ENCODE data around the gene GRM1. TPM values are rescaled to one million over a fixed set of nuclear protein-coding genes. Genes with fewer than 3 reads are reported as not detected.

Gene GRM1
- polyA plus RNA-seq, 1 experiment: 0.02 TPM

- H3K27me3 ChIP-seq (ENCODE audit: control insufficient read depth, insufficient read depth, low read length): no peaks in the 10 kb centered on the region
- DNase-seq (ENCODE audit: low read depth): no peak
- no peak for TF ChIP-seq CTCF (IDR thresholded peaks at IDR 0.05; ENCODE audit: insufficient read depth, low read depth, low read length)
- CTCF ChIA-PET: no interaction called here
- POLR2A ChIA-PET: no interaction called here
- H3K36me3 ChIP-seq (ENCODE audit: control insufficient read depth, insufficient read depth, low read length): no peaks in the 10 kb centered on the region
- H3K4me3 ChIP-seq (ENCODE audit: low read depth, low read length): no peak overlapping the region
Measured at GRCh38 chr6:146127447-146128215, 98.8 kb downstream of the GRM1 start.

GRCh38 chr6:146133866-146134265 is 105.0 kb downstream of the GRM1 start:
- Histone ChIP-seq H3K27me3 (ENCODE audit: control insufficient read depth, insufficient read depth, low read length) (no peaks in the 10 kb centered on the region), H3K4me3 (ENCODE audit: low read depth, low read length) (no peak overlapping the region), H3K36me3 (ENCODE audit: control insufficient read depth, insufficient read depth, low read length) (no peaks in the 10 kb centered on the region)
- DNase-seq (ENCODE audit: low read depth): no peak
- ChIA-PET POLR2A (no interaction called here), CTCF (no interaction called here)
- TF ChIP-seq CTCF (IDR thresholded peaks at IDR 0.05; ENCODE audit: insufficient read depth, low read depth, low read length): no peak

GRCh38 chr6:146135167-146135566 is 106.3 kb downstream of the GRM1 start:
- no peak overlapping the region for H3K4me3 ChIP-seq (ENCODE audit: low read depth, low read length)

GRCh38 chr6:146146836-146147235 is 118.0 kb downstream of the GRM1 start:
- CTCF ChIA-PET: no interaction called here
- DNase-seq (ENCODE audit: low read depth): no peak
- Histone ChIP-seq H3K4me3 (ENCODE audit: low read depth, low read length) (no peak overlapping the region), H3K27me3 (ENCODE audit: control insufficient read depth, insufficient read depth, low read length) (no peaks in the 10 kb centered on the region), H3K36me3 (ENCODE audit: control insufficient read depth, insufficient read depth, low read length) (no peaks in the 10 kb centered on the region)
- POLR2A ChIA-PET: no interaction called here
- TF ChIP-seq CTCF (IDR thresholded peaks at IDR 0.05; ENCODE audit: insufficient read depth, low read depth, low read length): no peak

More at GRCh38 chr6:146135167-146135566, 106.3 kb downstream of the GRM1 start:
- TF ChIP-seq CTCF (IDR thresholded peaks at IDR 0.05; ENCODE audit: insufficient read depth, low read depth, low read length): no peak
- CTCF ChIA-PET: no interaction called here
- POLR2A ChIA-PET: no interaction called here
- Histone ChIP-seq H3K27me3 (ENCODE audit: control insufficient read depth, insufficient read depth, low read length) (no peaks in the 10 kb centered on the region), H3K36me3 (ENCODE audit: control insufficient read depth, insufficient read depth, low read length) (no peaks in the 10 kb centered on the region)
- DNase-seq (ENCODE audit: low read depth): no peak

- CTCF ChIA-PET: no interaction called here
- POLR2A ChIA-PET: no interaction called here
- no peak for TF ChIP-seq CTCF (IDR thresholded peaks at IDR 0.05; ENCODE audit: insufficient read depth, low read depth, low read length)
Measured at GRCh38 chr6:146149770-146150169, 120.9 kb downstream of the GRM1 start.

More at GRCh38 chr6:146149770-146150169, 120.9 kb downstream of the GRM1 start:
- Histone ChIP-seq H3K4me3 (ENCODE audit: low read depth, low read length) (no peak overlapping the region), H3K27me3 (ENCODE audit: control insufficient read depth, insufficient read depth, low read length) (no peaks in the 10 kb centered on the region), H3K36me3 (ENCODE audit: control insufficient read depth, insufficient read depth, low read length) (no peaks in the 10 kb centered on the region)
- no peak for DNase-seq (ENCODE audit: low read depth)

Measured in BJ (cell line).